GM19467 (cell line): ENCODE data around the gene MICU1.
"Not testable (repeated sequence)": the region's sequence is repeated elsewhere in the genome, so short reads cannot be mapped to it uniquely, and the experiment has no call there.

ENCODE experiments used
- ATAC-seq: cut with Tn5 transposase; IDR thresholded peaks from one replicate; pipeline ENCODE4 v1.9.1; 2021; ENCODE audit warnings: mild to moderate bottlenecking, moderate library complexity; ENCODE audit not compliant: unreplicated experiment

The MICU1 gene

GRCh38 chr10:72455889-72456595 is 169.8 kb downstream of the MICU1 start:
- no peak for ATAC-seq

GRCh38 chr10:72449941-72450441 is 175.9 kb downstream of the MICU1 start:
- ATAC-seq = no peak

- ATAC-seq = no peak
These were observed 180.0 kb downstream of the MICU1 start for GRCh38 chr10:72445851-72446250.

- not testable (repeated sequence) for ATAC-seq
These were observed 182.9 kb downstream of the MICU1 start for GRCh38 chr10:72442969-72443368.

GRCh38 chr10:72435570-72435969 is 190.3 kb downstream of the MICU1 start:
- no peak for ATAC-seq

- not testable (repeated sequence) for ATAC-seq
These were observed 194.9 kb downstream of the MICU1 start for GRCh38 chr10:72430936-72431335.

- ATAC-seq = no peak
These were observed 195.9 kb downstream of the MICU1 start for GRCh38 chr10:72429931-72430330.

- ATAC-seq = no peak
These were observed 198.9 kb downstream of the MICU1 start for GRCh38 chr10:72426986-72427385.

GRCh38 chr10:72425133-72425532 is 200.7 kb downstream of the MICU1 start:
- ATAC-seq = no peak

GRCh38 chr10:72424561-72424960 is 201.3 kb downstream of the MICU1 start:
- ATAC-seq = no peak

- ATAC-seq = no peak
These were observed 202.5 kb downstream of the MICU1 start for GRCh38 chr10:72423426-72423825.

- no peak for ATAC-seq
These were observed 203.9 kb downstream of the MICU1 start for GRCh38 chr10:72421885-72422540.

- no peak for ATAC-seq
These were observed 206.6 kb downstream of the MICU1 start for GRCh38 chr10:72419241-72419640.

GRCh38 chr10:72418679-72419078 is 207.2 kb downstream of the MICU1 start:
- no peak for ATAC-seq

GRCh38 chr10:72417971-72418370 is 207.9 kb downstream of the MICU1 start:
- no peak for ATAC-seq

- no peak for ATAC-seq
These were observed 209.2 kb downstream of the MICU1 start for GRCh38 chr10:72416661-72417060.

- no peak for ATAC-seq
These were observed 211.2 kb downstream of the MICU1 start for GRCh38 chr10:72414642-72415041.

- no peak for ATAC-seq
These were observed 216.7 kb downstream of the MICU1 start for GRCh38 chr10:72409167-72409566.

- no peak for ATAC-seq
These were observed 217.8 kb downstream of the MICU1 start for GRCh38 chr10:72407927-72408600.

GRCh38 chr10:72407471-72407870 is 218.4 kb downstream of the MICU1 start:
- no peak for ATAC-seq

GRCh38 chr10:72395581-72395980 is 230.3 kb downstream of the MICU1 start:
- ATAC-seq = not testable (repeated sequence)

- ATAC-seq = no peak
These were observed 233.3 kb downstream of the MICU1 start for GRCh38 chr10:72392571-72392970.
